Mononuclear cell (primary cell): Measurements from ENCODE around the gene NYNRIN. TPM values are rescaled to one million over a fixed set of nuclear protein-coding genes. Genes with fewer than 3 reads are reported as not detected.
"Not testable (repeated sequence)": the region's sequence is repeated elsewhere in the genome, so short reads cannot be mapped to it uniquely, and the experiment has no call there.

Experiments
- H3K27me3 ChIP-seq: 2 replicates; pipeline ENCODE4 v1.6.0; 2011; ENCODE audit warnings: low read length, control low read depth; ENCODE audit not compliant: insufficient read depth
- H3K4me1 ChIP-seq: 2 replicates; pipeline ENCODE4 v1.5.1; 2011; ENCODE audit warnings: mild to moderate bottlenecking, low read length, control low read depth; ENCODE audit not compliant: insufficient read depth
- H3K4me3 ChIP-seq: 2 replicates; pipeline ENCODE4 v1.5.1; 2011; ENCODE audit warnings: mild to moderate bottlenecking, low read length, moderate library complexity
- H3K9me3 ChIP-seq: 2 replicates; pipeline ENCODE4 v1.5.1; 2011; ENCODE audit warnings: low read depth, mild to moderate bottlenecking, control low read depth, low read length
- total RNA-seq: library from RNA; depleted of rRNA; stranded (reverse); fragments of >200 nt; gene quantifications from one replicate; pipeline ENCODE4 v1.2.3, GENCODE V29; 2012

Gene NYNRIN
- total RNA-seq = under 0.01 TPM

DNA sequence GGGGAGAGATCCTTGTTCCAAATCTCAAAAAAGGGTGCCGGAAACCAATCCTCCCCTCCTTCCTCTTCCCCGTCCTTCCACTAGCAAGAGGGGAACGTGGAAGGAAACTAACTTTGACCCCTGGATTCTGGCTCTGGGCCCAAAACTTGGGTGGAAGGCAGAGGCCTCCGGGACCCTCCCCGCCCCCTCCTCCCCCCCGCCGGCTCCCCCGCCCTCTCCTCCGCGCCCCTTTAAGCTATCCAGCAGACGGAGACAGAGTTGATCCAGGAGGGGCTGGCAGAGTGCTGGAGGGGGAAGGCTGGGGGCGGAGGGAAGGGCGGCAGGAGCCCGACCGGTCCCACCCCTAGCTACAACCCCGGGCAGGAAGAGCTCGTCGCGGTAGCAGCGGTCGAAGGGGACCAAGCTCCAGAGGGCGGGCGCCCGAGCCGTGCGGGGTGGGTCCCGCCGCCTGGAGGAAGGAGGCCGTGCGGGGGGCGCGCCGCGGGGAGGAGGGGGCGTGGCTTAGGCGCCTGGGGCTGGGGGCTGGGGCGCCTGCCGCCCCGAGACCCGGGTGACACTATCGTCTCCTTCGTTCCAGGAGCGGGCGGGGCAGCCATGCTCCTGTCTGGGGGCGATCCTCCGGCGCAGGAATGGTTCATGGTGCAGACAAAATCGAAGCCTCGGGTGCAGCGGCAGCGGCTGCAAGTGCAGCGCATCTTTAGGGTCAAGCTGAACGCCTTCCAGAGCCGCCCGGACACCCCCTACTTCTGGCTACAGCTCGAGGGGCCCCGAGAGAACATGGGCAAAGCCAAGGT lies at the start of gene NYNRIN:
Gene NYNRIN (plus strand): TSS at position 351 of the 794 bp plus-strand sequence. CDS start 244 bp downstream, at position 595.
- H3K27me3 ChIP-seq = no peaks in the 10 kb centered on the region
- peaks cover 17% of the 10 kb centered on the region for H3K4me1 ChIP-seq
- H3K9me3 ChIP-seq = no peaks in the 10 kb centered on the region
- peak within 1 kb of the TSS; percentile 27 for H3K4me3 ChIP-seq

DNA sequence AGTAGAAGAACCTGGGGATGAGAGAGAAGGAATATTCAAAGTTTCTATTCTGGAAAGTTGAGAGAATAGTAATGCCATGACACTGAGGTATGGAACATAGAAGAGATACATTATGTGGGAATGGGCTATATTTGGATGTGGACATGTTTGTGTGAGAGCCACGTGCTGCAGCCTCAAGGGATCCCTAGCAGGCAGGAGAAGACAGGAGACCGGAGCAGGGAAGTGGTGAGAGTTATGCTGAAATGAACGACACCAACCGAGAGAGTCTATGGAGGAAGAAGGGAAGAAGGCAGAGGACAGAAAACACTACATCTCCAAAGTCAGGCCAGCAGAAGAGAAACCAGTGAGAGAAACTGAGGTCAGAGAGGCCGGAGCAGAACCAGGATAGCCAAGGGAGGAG lies 49.1 kb upstream of the NYNRIN start:
- H3K9me3 ChIP-seq = no peaks in the 10 kb centered on the region
- no peak overlapping the region for H3K4me3 ChIP-seq
- no peaks in the 10 kb centered on the region for H3K4me1 ChIP-seq
- peaks cover 9% of the 10 kb centered on the region for H3K27me3 ChIP-seq

DNA sequence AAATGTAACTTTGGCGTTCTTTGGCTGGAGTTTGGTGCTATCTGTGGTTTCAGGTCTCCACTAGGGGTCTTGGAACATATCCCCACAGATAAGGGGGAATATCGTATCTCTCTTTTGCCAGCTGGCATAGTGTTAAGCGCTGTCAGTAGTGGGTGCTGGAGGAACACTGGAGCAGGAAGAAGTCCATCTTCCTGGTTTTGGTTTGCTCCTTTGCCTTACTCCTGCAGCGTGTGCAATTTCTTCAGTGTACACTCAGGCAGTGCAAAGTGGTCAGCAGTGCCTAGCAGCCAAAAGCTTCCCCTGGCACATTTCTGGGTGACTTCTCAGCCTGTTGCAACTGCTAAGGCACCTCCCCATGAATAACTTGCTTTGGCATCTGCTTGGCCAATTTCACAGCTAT lies 47.3 kb upstream of the NYNRIN start:
- H3K4me3 ChIP-seq = no peak overlapping the region
- peaks cover 9% of the 10 kb centered on the region for H3K27me3 ChIP-seq
- H3K9me3 ChIP-seq = no peaks in the 10 kb centered on the region
- H3K4me1 ChIP-seq = no peaks in the 10 kb centered on the region

DNA sequence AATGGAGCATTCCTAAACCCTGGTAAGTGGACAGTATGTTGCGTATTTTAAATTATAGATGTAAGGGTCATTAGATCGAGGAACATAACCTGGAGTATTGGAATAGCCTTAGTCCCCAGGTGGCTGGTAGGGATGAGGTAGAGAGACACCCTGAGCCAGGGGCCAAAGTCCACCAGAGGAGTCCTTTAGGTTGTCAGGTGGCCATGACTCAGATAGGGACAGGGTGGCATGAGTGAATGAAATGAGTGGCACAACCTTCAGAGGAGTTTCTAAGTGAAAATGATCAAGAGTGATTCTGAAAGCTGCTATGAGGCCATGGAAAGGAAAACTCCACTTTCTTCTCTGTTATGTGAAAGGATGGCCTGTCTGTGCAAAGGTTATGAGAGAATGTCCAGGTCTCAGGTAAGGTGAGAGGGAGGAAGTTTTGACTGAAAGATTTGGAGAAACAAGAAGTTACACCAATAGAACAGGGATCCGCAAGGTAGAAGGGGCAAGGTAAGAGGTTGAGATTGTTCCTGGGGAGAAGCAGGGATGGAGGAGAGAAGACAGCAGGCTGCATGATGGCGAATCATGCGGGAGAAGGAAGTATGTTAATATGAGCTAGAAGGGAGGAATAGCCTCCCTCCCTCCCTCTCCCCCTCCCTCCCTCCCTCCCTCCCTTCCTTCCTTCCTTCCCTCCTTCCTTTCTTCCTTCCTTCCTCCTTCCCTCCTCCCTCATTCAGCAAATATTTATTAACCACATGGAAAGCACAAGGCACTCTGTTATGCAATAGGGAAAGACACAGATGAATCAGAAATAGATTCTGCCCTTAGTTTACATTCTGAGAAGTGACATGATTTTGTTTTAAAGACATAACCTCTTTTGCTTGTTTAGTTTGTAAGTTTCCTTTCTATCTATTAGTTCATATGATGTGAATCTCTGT lies 45.0 kb upstream of the NYNRIN start:
- H3K4me3 ChIP-seq = no peak overlapping the region

DNA sequence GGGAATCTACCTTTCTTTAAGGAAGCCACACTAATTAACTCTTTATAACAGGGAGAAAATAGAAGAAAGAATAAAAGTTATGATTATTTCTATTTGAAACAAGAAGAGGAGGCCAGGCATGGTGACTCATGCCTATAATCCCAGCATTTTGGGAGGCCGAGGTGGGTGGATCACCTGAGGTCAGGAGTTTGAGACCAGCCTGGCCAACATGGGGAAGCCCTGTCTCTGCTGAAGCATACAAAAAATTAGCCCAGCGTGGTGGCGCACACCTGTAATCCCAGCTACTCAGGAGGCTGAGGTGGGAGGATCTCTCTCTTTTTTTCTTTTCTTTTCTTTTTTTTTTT lies 44.3 kb upstream of the NYNRIN start:
- H3K4me3 ChIP-seq, H3K9me3 ChIP-seq, H3K27me3 ChIP-seq, H3K4me1 ChIP-seq: not testable (repeated sequence)

More for the DNA sequence above, 45.0 kb upstream of the NYNRIN start:
- Histone ChIP-seq H3K27me3 (peaks cover 5% of the 10 kb centered on the region), H3K4me1 (no peaks in the 10 kb centered on the region), H3K9me3 (no peaks in the 10 kb centered on the region)

DNA sequence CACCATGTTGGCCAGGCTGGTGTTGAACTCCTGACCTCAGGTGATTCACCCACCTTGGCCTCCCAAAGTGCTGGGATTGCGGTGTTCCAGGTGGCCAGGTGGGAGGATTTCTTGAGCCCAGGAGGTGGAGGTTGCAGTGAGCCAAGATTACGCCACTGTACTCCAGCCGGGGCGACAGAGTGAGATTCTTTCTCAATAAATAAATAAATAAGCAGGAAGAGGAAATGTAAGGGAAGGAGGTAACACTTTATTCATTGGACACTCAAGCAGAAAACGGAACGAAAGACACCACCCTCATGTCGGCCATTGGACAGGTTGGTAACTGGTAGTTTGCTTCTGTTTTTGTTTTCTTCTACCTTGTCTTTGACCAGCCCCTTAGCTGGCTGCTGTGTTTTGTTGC lies 43.8 kb upstream of the NYNRIN start:
- no peak overlapping the region for H3K4me3 ChIP-seq
- H3K27me3 ChIP-seq = peaks cover 2% of the 10 kb centered on the region
- H3K4me1 ChIP-seq = no peaks in the 10 kb centered on the region
- no peaks in the 10 kb centered on the region for H3K9me3 ChIP-seq

DNA sequence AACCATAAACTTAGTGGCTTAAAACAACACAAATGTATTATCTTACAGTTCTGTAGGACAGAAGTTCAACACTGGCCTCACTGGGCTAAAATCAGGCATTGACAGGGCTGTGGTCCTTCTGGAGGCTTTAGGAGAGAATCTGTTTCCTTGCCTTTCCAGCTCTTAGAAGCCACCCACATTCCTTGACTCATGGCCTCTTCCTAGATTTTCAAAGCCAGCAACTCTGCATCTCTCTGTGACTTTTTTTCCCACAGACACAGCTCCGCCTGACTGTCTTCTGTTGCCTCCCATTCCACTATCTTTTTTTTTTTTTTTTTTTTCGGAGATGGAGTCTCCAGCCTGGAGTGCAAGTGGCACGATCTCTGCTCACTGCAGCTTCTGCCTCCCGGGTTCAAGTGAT lies 42.6 kb upstream of the NYNRIN start:
- Histone ChIP-seq H3K9me3 (no peaks in the 10 kb centered on the region), H3K4me3 (no peak overlapping the region), H3K4me1 (no peaks in the 10 kb centered on the region), H3K27me3 (peaks cover under 1% of the 10 kb centered on the region)

DNA sequence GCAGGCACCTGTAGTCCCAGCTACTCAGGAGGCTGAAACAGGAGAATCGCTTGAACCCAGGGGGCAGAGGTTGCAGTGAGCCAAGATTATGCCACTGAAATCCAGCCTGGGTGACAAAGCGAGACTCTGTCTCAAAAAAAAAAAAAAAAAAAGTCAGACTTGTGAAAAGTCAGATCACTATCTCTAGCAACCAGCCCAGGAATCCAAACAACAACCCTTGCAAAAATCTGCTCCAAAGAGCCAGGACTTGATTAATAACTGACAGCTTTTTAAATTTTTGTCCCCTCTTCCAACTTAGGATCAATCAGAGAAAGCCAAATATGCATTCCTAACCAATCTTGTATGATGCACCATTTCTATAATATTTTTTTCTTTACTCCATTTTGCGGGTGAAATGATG lies 38.5 kb upstream of the NYNRIN start:
- no peaks in the 10 kb centered on the region for H3K9me3 ChIP-seq
- H3K4me3 ChIP-seq = no peak overlapping the region
- no peaks in the 10 kb centered on the region for H3K4me1 ChIP-seq
- peaks cover 6% of the 10 kb centered on the region for H3K27me3 ChIP-seq

DNA sequence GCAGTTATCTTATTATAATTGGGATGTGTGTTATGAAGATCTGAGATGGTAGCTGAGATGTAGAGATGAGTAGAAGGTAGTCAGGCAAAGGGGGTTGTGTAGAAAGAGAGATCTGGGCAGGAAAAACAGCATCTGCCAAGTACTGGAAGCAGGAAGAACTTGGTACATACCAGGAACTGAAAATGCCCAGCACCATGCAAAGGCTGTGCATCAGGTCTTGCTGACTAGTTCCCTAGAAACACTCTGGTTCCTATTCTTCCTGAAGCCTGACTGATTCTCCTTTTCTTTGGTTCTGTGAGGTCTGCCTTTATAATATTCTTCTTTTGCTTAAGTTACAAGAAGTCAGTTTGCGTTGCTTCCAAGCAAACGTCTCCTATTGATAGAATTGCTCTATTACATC lies 37.5 kb upstream of the NYNRIN start:
- Histone ChIP-seq H3K4me3 (no peak overlapping the region), H3K4me1 (peaks cover 10% of the 10 kb centered on the region), H3K27me3 (peaks cover 16% of the 10 kb centered on the region), H3K9me3 (no peaks in the 10 kb centered on the region)

DNA sequence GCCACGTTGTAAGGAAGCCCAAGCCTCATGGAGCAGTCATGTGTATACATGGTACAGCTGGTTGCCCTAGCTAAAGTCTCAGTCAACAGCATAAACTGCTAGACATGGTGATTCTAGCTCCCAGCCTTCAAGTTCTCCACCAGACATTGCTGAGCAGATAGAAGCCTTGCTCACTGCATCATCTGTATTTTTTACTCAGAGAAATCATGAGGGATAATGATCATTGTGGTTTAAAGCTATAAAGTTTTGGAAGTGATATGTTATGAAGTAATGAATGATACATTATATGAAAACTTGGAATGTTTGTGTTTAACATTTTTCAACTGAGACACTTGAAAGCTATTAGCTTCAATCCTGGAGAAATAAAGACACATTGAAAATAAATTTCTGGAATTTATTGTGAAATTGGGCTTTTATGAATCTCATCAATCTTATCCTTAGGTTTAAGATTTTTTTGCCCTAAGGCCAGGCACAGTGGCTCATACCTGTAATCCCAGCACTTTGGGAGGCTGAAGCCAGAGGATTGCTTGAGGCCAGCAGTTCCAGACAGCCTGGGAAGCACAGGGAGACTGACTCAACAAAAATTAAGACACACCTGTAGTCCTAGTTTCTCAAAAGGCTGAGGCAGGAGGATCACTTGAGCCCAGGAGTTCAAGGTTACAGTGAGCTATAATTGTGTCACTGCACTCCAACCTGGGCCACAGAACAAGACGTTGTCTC lies 36.4 kb upstream of the NYNRIN start:
- Histone ChIP-seq H3K4me3 (no peak overlapping the region), H3K4me1 (peaks cover 20% of the 10 kb centered on the region), H3K9me3 (no peaks in the 10 kb centered on the region), H3K27me3 (peaks cover 27% of the 10 kb centered on the region)

DNA sequence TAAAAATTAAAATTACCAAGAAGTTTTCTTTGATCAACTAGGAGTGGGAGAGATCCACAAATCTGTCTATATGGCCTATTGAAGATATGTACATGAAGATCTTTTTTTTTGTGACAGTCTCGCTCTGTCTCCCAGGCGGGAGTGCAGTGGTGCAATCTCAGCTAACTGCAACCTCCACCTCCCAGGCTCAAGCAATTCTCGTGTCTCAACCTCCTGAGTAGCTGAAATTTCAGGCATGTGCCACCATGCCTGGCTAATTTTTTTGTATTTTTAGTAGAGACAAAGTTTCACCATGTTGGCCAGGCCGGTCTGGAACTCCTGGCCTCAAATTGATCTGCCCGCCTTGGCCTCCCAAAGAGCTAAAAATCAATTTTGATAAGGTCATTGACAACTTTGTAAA lies 35.4 kb upstream of the NYNRIN start:
- peaks cover 28% of the 10 kb centered on the region for H3K4me1 ChIP-seq
- H3K4me3 ChIP-seq = no peak overlapping the region
- H3K9me3 ChIP-seq = no peaks in the 10 kb centered on the region
- peaks cover 34% of the 10 kb centered on the region for H3K27me3 ChIP-seq

DNA sequence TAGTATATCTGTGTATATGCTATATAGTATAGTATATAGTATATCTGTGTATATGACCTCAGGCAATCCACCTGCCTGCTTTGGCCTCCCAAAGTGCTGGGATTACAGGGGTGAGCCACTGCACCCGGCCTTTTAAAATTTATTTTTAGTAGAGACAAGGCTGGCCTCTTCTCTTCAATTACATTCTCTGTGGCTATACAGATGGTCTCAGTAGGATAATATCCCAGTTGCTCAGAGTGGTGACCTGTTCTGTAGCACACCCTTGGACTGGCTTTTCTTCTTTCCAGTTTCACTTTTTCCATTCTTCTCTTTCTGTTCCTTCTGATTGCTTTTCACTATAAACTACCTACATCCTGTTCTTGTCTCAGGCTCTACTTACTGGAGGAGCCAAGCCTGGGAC lies 34.0 kb upstream of the NYNRIN start:
- H3K27me3 ChIP-seq = peaks cover 41% of the 10 kb centered on the region
- peaks cover 28% of the 10 kb centered on the region for H3K4me1 ChIP-seq
- H3K4me3 ChIP-seq = no peak overlapping the region
- H3K9me3 ChIP-seq = no peaks in the 10 kb centered on the region

DNA sequence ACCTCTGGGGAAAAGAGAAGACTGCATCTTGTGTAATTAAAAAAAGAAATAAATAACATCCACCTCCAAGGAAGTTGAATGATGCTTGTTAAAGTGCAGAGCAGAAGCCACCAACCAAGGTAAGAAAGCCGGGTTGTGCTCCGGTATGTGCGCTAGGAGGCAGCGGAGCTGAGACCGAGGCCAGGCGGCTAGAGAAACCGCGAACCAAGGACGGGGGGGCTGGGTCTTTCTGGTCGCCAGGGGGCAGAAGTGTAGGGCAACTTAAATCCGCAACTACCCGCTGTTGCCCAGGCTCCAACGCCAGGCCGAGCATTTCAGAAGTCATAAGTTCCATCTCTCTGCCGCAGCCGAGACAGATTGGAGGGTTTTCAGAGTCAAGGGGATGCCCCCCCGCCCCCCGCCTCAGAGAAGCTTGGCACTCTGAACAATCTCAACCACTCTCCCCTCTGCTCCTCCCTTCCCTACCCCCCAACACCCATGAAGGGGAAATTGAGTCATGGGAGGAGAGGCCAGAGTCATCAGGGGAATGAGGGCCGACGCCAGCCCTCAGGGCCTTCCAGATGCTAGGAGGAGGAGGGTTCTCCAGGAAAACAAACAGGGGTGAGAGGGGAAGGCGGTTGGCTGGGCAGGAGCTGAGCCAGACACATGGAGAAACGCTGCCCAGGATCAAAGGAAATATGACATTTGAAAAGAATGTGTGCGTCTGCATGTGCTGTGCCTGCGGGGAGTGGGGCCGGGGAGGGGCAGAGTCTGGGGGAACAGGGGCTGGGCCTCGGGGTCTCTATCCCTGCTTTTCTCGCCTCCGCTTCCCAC lies 33.0 kb upstream of the NYNRIN start:
- peaks cover 28% of the 10 kb centered on the region for H3K4me1 ChIP-seq
- no peak overlapping the region for H3K4me3 ChIP-seq
- peaks cover 41% of the 10 kb centered on the region for H3K27me3 ChIP-seq
- H3K9me3 ChIP-seq = no peaks in the 10 kb centered on the region

DNA sequence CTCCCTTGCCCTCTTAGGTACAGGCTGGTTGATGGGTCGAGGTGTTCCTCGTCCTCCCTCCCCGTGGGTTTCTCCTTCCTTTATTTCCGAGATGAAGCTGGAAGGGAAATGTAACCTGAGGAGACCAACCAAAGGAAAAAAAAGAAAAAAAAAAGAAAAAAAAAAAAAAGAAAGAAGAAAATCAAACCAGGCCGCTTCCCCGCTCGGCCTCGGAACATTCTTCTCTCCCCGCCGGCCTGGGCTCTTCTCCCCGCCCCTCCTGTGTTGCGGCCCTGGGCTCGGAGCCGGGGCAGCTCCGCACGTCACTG lies 32.4 kb upstream of the NYNRIN start:
- Histone ChIP-seq H3K9me3 (no peaks in the 10 kb centered on the region), H3K27me3 (peaks cover 41% of the 10 kb centered on the region), H3K4me3 (no peak overlapping the region), H3K4me1 (peaks cover 28% of the 10 kb centered on the region)
